ENCODE measurements around the gene SYTL2. TPM values are rescaled to one million over a fixed set of nuclear protein-coding genes. Genes with fewer than 3 reads are reported as not detected.

The SYTL2 gene
- total RNA-seq, 2 donors from 2014 or later: 1.7 to 3.4 TPM

DNA sequence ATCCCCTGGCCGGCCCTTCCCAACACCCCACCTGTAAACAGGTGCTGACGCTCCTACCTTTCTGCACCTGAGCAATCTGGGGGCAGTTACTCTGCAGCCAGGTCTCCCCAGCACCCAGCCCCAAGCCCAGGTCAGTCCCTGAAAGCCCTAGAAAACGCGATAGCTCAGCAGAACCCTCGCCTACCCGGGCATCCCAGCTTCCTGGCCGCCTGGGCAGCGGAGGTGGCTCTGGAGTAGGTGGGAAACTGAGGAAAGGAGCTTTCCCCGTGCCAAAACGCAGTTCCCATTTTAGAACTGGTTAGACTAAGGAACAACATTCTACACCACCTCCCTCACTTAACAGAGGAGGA, 445 bp downstream of the SYTL2 start:
- peak; percentile 61 for DNase-seq

DNA sequence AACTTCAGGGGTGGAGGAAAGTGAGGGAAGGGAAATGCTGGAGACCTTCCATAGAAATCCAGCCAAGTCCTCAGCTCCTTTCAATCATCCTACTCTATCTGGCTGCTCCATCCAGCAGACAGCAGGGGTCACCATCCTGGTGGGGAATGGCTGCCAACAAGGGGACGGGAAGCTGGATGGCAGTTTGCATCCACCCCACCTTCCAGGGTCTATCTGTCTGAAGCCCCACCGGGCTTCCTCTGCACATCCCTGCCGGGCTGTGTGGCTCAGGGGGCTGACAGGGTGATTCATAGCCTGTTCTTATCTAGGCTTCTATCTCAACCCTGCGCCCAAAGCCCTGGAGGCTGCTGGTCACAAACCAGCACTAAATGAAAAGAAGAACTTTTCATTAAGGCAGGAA, 1.1 kb downstream of the SYTL2 start:
- no peak overlapping the region for H3K9ac ChIP-seq (ENCODE audit: extremely low read depth, low read length, poor library complexity, severe bottlenecking)
- H3K4me1 Mint-ChIP-seq: peaks cover 3% of the 10 kb centered on the region
- H3K27me3 Mint-ChIP-seq (ENCODE audit: insufficient read depth): peaks cover 43% of the 10 kb centered on the region
- H3K27me3 ChIP-seq (ENCODE audit: control insufficient read depth, insufficient read depth, low read length, poor library complexity, severe bottlenecking): peaks cover 42% of the 10 kb centered on the region
- H3K27ac Mint-ChIP-seq: no peak overlapping the region
- no peaks in the 10 kb centered on the region for H3K36me3 Mint-ChIP-seq (ENCODE audit: low read depth)
- TF ChIP-seq, protein P1, sequence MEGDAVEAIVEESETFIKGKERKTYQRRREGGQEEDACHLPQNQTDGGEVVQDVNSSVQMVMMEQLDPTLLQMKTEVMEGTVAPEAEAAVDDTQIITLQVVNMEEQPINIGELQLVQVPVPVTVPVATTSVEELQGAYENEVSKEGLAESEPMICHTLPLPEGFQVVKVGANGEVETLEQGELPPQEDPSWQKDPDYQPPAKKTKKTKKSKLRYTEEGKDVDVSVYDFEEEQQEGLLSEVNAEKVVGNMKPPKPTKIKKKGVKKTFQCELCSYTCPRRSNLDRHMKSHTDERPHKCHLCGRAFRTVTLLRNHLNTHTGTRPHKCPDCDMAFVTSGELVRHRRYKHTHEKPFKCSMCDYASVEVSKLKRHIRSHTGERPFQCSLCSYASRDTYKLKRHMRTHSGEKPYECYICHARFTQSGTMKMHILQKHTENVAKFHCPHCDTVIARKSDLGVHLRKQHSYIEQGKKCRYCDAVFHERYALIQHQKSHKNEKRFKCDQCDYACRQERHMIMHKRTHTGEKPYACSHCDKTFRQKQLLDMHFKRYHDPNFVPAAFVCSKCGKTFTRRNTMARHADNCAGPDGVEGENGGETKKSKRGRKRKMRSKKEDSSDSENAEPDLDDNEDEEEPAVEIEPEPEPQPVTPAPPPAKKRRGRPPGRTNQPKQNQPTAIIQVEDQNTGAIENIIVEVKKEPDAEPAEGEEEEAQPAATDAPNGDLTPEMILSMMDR (conservative IDR thresholded peaks at IDR 0.05): peak; percentile 58
- peak overlapping the region; percentile 61 for H3K4me3 Mint-ChIP-seq
- peak; percentile 76 for DNase-seq
- WGBS, 2 experiments (ENCODE audit: insufficient coverage in 1 of 2, insufficient read length in 1 of 2): 0 to 15% methylated on average over 2 to 4 of the region's 4 CpGs
- no peak overlapping the region for H3K27ac ChIP-seq (ENCODE audit: low read depth, low read length)
- H3K4me1 ChIP-seq (ENCODE audit: control insufficient read depth, insufficient read depth, low read length): no peaks in the 10 kb centered on the region
- peak overlapping the region; percentile 78 for H3K4me3 ChIP-seq (ENCODE audit: low read length)
- no peaks in the 10 kb centered on the region for H3K9me3 Mint-ChIP-seq
- no peaks in the 10 kb centered on the region for H3K9me3 ChIP-seq (ENCODE audit: control insufficient read depth, low read length)
- no peaks in the 10 kb centered on the region for H3K36me3 ChIP-seq (ENCODE audit: control insufficient read depth, insufficient read depth, low read length)

More for the DNA sequence above, 445 bp downstream of the SYTL2 start:
- Histone ChIP-seq H3K27ac (ENCODE audit: low read depth, low read length) (no peak overlapping the region), H3K4me1 (ENCODE audit: control insufficient read depth, insufficient read depth, low read length) (no peaks in the 10 kb centered on the region), H3K9me3 (ENCODE audit: control insufficient read depth, low read length) (no peaks in the 10 kb centered on the region), H3K9ac (ENCODE audit: extremely low read depth, low read length, poor library complexity, severe bottlenecking) (no peak overlapping the region), H3K36me3 (ENCODE audit: control insufficient read depth, insufficient read depth, low read length) (no peaks in the 10 kb centered on the region), H3K27me3 (ENCODE audit: control insufficient read depth, insufficient read depth, low read length, poor library complexity, severe bottlenecking) (peaks cover 42% of the 10 kb centered on the region), H3K4me3 (ENCODE audit: low read length) (peak overlapping the region; percentile 78)
- 8 to 23% methylated on average over 4 to 8 of the region's 10 CpGs for WGBS, 2 experiments (ENCODE audit: insufficient coverage in 1 of 2, insufficient read length in 1 of 2)
- Mint-ChIP-seq H3K27ac (no peak overlapping the region), H3K9me3 (no peaks in the 10 kb centered on the region), H3K27me3 (ENCODE audit: insufficient read depth) (peaks cover 43% of the 10 kb centered on the region), H3K4me3 (peak overlapping the region; percentile 61), H3K4me1 (peaks cover 3% of the 10 kb centered on the region), H3K36me3 (ENCODE audit: low read depth) (no peaks in the 10 kb centered on the region)
- TF ChIP-seq, protein P1 (conservative IDR thresholded peaks at IDR 0.05): no peak

DNA sequence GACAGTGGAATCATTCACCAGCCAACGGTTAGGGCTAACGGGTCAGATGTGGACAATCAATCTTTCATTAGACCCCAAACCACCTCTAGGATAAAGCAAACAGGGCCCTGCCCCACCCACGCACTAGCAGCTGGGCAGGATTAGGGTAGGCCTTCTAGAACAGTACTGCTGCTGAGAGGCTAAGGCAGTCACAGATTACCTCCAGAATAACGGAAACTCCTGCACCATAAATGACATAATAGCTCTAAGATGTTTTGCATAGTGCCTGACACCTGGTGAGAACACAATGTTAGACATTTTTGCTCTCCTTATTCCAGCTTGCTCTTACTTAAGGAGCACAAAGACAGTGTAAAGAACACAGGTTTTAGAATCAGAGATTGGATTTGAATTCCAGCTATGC, 1.8 kb downstream of the SYTL2 start:
- Mint-ChIP-seq H3K36me3 (ENCODE audit: low read depth) (no peaks in the 10 kb centered on the region), H3K9me3 (no peaks in the 10 kb centered on the region), H3K27ac (no peak overlapping the region), H3K27me3 (ENCODE audit: insufficient read depth) (peaks cover 43% of the 10 kb centered on the region), H3K4me1 (peaks cover 3% of the 10 kb centered on the region), H3K4me3 (no peak overlapping the region)
- Histone ChIP-seq H3K9me3 (ENCODE audit: control insufficient read depth, low read length) (no peaks in the 10 kb centered on the region), H3K9ac (ENCODE audit: extremely low read depth, low read length, poor library complexity, severe bottlenecking) (no peak overlapping the region), H3K36me3 (ENCODE audit: control insufficient read depth, insufficient read depth, low read length) (no peaks in the 10 kb centered on the region), H3K4me3 (ENCODE audit: low read length) (no peak overlapping the region), H3K4me1 (ENCODE audit: control insufficient read depth, insufficient read depth, low read length) (no peaks in the 10 kb centered on the region), H3K27ac (ENCODE audit: low read depth, low read length) (no peak overlapping the region), H3K27me3 (ENCODE audit: control insufficient read depth, insufficient read depth, low read length, poor library complexity, severe bottlenecking) (peaks cover 40% of the 10 kb centered on the region)
- WGBS, 2 experiments (ENCODE audit: insufficient coverage in 1 of 2, insufficient read length in 1 of 2): 89 to 92% methylated on average over 4 of the region's 4 CpGs
- DNase-seq: no peak
- TF ChIP-seq, protein P1 (conservative IDR thresholded peaks at IDR 0.05): no peak

Data from endodermal cell (in vitro differentiated cells).